Neural cell (in vitro differentiated cells): ENCODE data around the gene EHBP1. TPM values are rescaled to one million over a fixed set of nuclear protein-coding genes. Genes with fewer than 3 reads are reported as not detected.

Experiments used
- H2AFZ ChIP-seq: fragments of 200-600, 300-800 bp; sonication (generic), shearing (Covaris generic); 2 replicates; pipeline ENCODE4 v1.6.0; 2014; ENCODE audit warnings: low read depth, mild to moderate bottlenecking, antibody characterized with exemption, low read length, moderate library complexity
- H3F3A ChIP-seq: fragments of 200-600 bp; shearing (Covaris generic); 2 replicates; pipeline ENCODE4 v1.6.1; 2016; ENCODE audit warnings: mild to moderate bottlenecking, moderate library complexity, mixed read lengths, antibody characterized with exemption, low read length; ENCODE audit not compliant: insufficient read depth, poor library complexity, severe bottlenecking
- H3K27ac ChIP-seq: fragments of 200-600, 300-800 bp; sonication (generic), shearing (Covaris generic); 2 replicates; pipeline ENCODE4 v1.5.1; 2014; ENCODE audit warnings: mild to moderate bottlenecking, low read length, moderate library complexity
- H3K27me3 ChIP-seq: fragments of 300-800, 200-600 bp; sonication (generic), shearing (Covaris generic); 2 replicates; pipeline ENCODE4 v1.6.0; 2014; ENCODE audit warnings: mild to moderate bottlenecking, low read depth, low read length, moderate library complexity; ENCODE audit not compliant: insufficient read depth
- H3K36me3 ChIP-seq: fragments of 300-800, 200-600 bp; sonication (generic), shearing (Covaris generic); 2 replicates; pipeline ENCODE4 v1.5.1; 2014; ENCODE audit warnings: mild to moderate bottlenecking, antibody characterized with exemption, low read length, moderate library complexity; ENCODE audit not compliant: insufficient read depth
- H3K4me2 ChIP-seq: fragments of 300-800, 200-600 bp; sonication (generic), shearing (Covaris generic); 2 replicates; pipeline ENCODE4 v1.6.0; 2014; ENCODE audit warnings: mild to moderate bottlenecking, low read length
- H3K4me3 ChIP-seq: fragments of 300-800, 200-600 bp; sonication (generic), shearing (Covaris generic); 2 replicates; pipeline ENCODE4 v1.5.1; 2014; ENCODE audit warnings: mild to moderate bottlenecking, low read length, moderate library complexity
- H3K79me2 ChIP-seq: fragments of 200-600 bp; shearing (Covaris generic); replicated peaks from 2 replicates; pipeline ENCODE4 v1.6.0; 2014; ENCODE audit warnings: mild to moderate bottlenecking, low read length, moderate library complexity; ENCODE audit not compliant: insufficient read depth
- H3K9ac ChIP-seq: fragments of 300-800, 200-600 bp; sonication (generic), shearing (Covaris generic); 2 replicates; pipeline ENCODE4 v1.6.1; 2016; ENCODE audit warnings: mild to moderate bottlenecking, low read length, mixed read lengths
- H3K9me2 ChIP-seq: fragments of 200-600 bp; shearing (Covaris generic); 2 replicates; pipeline ENCODE4 v1.6.1; 2016; ENCODE audit warnings: mild to moderate bottlenecking, low read length, mixed read lengths; ENCODE audit not compliant: insufficient read depth
- H3K9me3 ChIP-seq: fragments of 200-600, 300-800 bp; sonication (generic), shearing (Covaris generic); 2 replicates; pipeline ENCODE4 v1.6.1; 2016; ENCODE audit warnings: mild to moderate bottlenecking, mixed run types, low read length, moderate library complexity, mixed read lengths
- H4K20me1 ChIP-seq: fragments of 200-600 bp; shearing (Covaris generic); 2 replicates; pipeline ENCODE4 v1.6.1; 2016; ENCODE audit warnings: mild to moderate bottlenecking, mixed run types; ENCODE audit not compliant: insufficient read depth
- EP300 ChIP-seq: fragments of 450-650 bp; conservative IDR thresholded peaks from 2 replicates; pipeline ENCODE4 v1.6.1; 2014; ENCODE audit warnings: antibody characterized with exemption, mild to moderate bottlenecking, moderate library complexity; ENCODE audit not compliant: poor library complexity, severe bottlenecking
- EZH2 ChIP-seq: fragments of 200-600, 300-800 bp; shearing (Covaris generic), sonication (generic); IDR thresholded peaks from 2 replicates; pipeline ENCODE4 v1.6.1; 2014; ENCODE audit warnings: antibody characterized with exemption, low read length, borderline replicate concordance, mild to moderate bottlenecking; ENCODE audit not compliant: insufficient read depth, poor library complexity, severe bottlenecking
- MXI1 ChIP-seq: fragments of 450-650 bp; conservative IDR thresholded peaks from 2 replicates; pipeline ENCODE4 v1.6.1; 2014; ENCODE audit warnings: antibody characterized with exemption, mild to moderate bottlenecking; ENCODE audit not compliant: poor library complexity, severe bottlenecking
- POLR2AphosphoS5 ChIP-seq: IDR thresholded peaks from 2 replicates; pipeline ENCODE4 v1.6.1; 2012
- RAD21 ChIP-seq: fragments of 450-650 bp; conservative IDR thresholded peaks from 2 replicates; pipeline ENCODE4 v1.6.1; 2014; ENCODE audit warnings: antibody characterized with exemption, mild to moderate bottlenecking, moderate library complexity
- SMC3 ChIP-seq: fragments of 450-650 bp; conservative IDR thresholded peaks from 2 replicates; pipeline ENCODE4 v1.6.1; 2014; ENCODE audit warnings: antibody characterized with exemption, mild to moderate bottlenecking, moderate library complexity; ENCODE audit not compliant: poor library complexity
- TAF1 ChIP-seq: IDR thresholded peaks from 2 replicates; pipeline ENCODE4 v1.6.1; 2012; ENCODE audit warnings: low read depth
- polyA plus RNA-seq: library from polyadenylated mRNA; depleted of rRNA; stranded (reverse); fragments of >200 nt; gene quantifications from 2 replicates; pipeline ENCODE4 v1.2.3, GENCODE V29; 2014
- TF ChIP-seq, protein P1 (sequence below): fragments of 450-650 bp; IDR thresholded peaks from 2 replicates; pipeline ENCODE4 v1.5.1; 2014; ENCODE audit warnings: antibody characterized with exemption, mild to moderate bottlenecking, moderate library complexity; ENCODE audit not compliant: poor library complexity, severe bottlenecking
- TF ChIP-seq, protein P2 (sequence below): IDR thresholded peaks from 2 replicates; pipeline ENCODE4 v1.6.1; 2012; ENCODE audit warnings: borderline replicate concordance

EHBP1 gene
- polyA plus RNA-seq, 1 donor from 2014 or later, result 52.6 TPM

DNA sequence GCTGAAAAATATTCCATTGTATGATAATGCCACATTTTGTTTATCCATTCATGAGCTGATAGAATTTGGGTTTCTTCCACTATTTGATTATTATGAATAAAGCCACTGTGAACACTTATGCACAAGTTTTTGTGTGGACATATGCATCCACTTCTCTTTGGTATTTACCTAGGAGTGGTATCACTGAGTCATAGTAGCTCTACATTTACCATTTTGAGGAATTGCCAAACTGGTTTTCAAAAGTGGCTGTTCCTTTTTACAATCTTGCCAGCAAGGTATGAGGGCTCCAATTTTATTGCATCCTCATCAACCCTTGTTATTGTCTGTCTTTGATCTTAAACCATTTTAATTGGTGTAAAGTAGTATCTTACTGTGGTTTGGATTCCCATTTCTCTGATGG lies 13.3 kb upstream of the EHBP1 start:
- Histone ChIP-seq H3K27ac (no peak overlapping the region), H3K4me3 (no peak overlapping the region), H3K9me2 (no peaks in the 10 kb centered on the region), H3K36me3 (no peaks in the 10 kb centered on the region), H3K9me3 (no peaks in the 10 kb centered on the region), H3F3A (no peaks in the 10 kb centered on the region), H2AFZ (no peak overlapping the region), H3K79me2 (no peaks in the 10 kb centered on the region), H4K20me1 (no peaks in the 10 kb centered on the region), H3K4me2 (no peak overlapping the region), H3K27me3 (no peaks in the 10 kb centered on the region), H3K9ac (no peak overlapping the region)
- TF ChIP-seq RAD21 (no peak), EZH2 (no peak), SMC3 (no peak), POLR2AphosphoS5 (no peak), MXI1 (no peak), EP300 (no peak), TAF1 (no peak)
- TF ChIP-seq, protein P1, sequence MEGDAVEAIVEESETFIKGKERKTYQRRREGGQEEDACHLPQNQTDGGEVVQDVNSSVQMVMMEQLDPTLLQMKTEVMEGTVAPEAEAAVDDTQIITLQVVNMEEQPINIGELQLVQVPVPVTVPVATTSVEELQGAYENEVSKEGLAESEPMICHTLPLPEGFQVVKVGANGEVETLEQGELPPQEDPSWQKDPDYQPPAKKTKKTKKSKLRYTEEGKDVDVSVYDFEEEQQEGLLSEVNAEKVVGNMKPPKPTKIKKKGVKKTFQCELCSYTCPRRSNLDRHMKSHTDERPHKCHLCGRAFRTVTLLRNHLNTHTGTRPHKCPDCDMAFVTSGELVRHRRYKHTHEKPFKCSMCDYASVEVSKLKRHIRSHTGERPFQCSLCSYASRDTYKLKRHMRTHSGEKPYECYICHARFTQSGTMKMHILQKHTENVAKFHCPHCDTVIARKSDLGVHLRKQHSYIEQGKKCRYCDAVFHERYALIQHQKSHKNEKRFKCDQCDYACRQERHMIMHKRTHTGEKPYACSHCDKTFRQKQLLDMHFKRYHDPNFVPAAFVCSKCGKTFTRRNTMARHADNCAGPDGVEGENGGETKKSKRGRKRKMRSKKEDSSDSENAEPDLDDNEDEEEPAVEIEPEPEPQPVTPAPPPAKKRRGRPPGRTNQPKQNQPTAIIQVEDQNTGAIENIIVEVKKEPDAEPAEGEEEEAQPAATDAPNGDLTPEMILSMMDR, result no peak
- TF ChIP-seq, protein P2, sequence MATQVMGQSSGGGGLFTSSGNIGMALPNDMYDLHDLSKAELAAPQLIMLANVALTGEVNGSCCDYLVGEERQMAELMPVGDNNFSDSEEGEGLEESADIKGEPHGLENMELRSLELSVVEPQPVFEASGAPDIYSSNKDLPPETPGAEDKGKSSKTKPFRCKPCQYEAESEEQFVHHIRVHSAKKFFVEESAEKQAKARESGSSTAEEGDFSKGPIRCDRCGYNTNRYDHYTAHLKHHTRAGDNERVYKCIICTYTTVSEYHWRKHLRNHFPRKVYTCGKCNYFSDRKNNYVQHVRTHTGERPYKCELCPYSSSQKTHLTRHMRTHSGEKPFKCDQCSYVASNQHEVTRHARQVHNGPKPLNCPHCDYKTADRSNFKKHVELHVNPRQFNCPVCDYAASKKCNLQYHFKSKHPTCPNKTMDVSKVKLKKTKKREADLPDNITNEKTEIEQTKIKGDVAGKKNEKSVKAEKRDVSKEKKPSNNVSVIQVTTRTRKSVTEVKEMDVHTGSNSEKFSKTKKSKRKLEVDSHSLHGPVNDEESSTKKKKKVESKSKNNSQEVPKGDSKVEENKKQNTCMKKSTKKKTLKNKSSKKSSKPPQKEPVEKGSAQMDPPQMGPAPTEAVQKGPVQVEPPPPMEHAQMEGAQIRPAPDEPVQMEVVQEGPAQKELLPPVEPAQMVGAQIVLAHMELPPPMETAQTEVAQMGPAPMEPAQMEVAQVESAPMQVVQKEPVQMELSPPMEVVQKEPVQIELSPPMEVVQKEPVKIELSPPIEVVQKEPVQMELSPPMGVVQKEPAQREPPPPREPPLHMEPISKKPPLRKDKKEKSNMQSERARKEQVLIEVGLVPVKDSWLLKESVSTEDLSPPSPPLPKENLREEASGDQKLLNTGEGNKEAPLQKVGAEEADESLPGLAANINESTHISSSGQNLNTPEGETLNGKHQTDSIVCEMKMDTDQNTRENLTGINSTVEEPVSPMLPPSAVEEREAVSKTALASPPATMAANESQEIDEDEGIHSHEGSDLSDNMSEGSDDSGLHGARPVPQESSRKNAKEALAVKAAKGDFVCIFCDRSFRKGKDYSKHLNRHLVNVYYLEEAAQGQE, result no peak

DNA sequence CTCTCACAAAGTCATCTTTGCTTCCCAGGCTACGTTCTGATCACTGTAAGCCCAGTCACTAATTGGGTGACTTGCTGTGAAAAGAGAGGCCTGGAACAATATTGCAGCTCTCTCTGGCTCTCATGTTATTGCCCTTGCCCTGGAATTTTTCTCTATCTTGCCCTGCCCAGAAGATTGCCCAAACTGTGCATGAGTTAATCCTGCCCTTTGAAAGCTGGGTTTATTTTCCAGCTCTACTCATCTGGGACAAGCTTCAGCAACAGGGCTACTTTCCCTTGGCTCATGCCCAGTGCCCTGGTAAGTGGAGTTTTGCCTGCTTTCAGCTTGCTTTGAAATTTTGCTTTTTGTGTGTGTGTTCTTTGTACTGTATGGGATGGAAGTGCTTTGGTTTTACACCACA lies 6.9 kb upstream of the EHBP1 start:
- no peaks in the 10 kb centered on the region for H3K9me3 ChIP-seq
- H3K4me3 ChIP-seq, result no peak overlapping the region
- H3K9me2 ChIP-seq, result no peaks in the 10 kb centered on the region
- no peaks in the 10 kb centered on the region for H3K36me3 ChIP-seq
- no peaks in the 10 kb centered on the region for H3K27me3 ChIP-seq
- H3K9ac ChIP-seq, result no peak overlapping the region
- H2AFZ ChIP-seq, result no peak overlapping the region
- no peak overlapping the region for H3K27ac ChIP-seq
- H4K20me1 ChIP-seq, result no peaks in the 10 kb centered on the region
- H3K79me2 ChIP-seq, result no peaks in the 10 kb centered on the region
- H3K4me2 ChIP-seq, result no peak overlapping the region
- TF ChIP-seq RAD21, result no peak
- no peak for TF ChIP-seq TAF1
- TF ChIP-seq, protein P2, result no peak
- no peak for TF ChIP-seq MXI1
- TF ChIP-seq SMC3, result no peak
- no peak for TF ChIP-seq POLR2AphosphoS5
- TF ChIP-seq EP300, result no peak
- TF ChIP-seq EZH2, result no peak
- TF ChIP-seq, protein P1, result no peak
- no peaks in the 10 kb centered on the region for H3F3A ChIP-seq
